Astrocyte of the cerebellum (primary cell): ENCODE measurements around the gene TP53AIP1.

ENCODE experiments used
- DNase-seq: peaks from one replicate; pipeline ENCODE4 v3.0.0-alpha.2; 2011; ENCODE audit warnings: low read depth
- H3K4me3 ChIP-seq: 2 replicates; pipeline ENCODE4 v1.5.1; 2011; ENCODE audit warnings: mild to moderate bottlenecking, low read depth, low read length, moderate library complexity
- CTCF ChIP-seq: IDR thresholded peaks from 2 replicates; pipeline ENCODE4 v1.5.1; 2012; ENCODE audit warnings: low read length, low read depth, moderate library complexity, mild to moderate bottlenecking; ENCODE audit errors: missing control alignments
- in situ Hi-C: cut with HindIII; loops from 2 replicates; pipeline ENCODE4 v1.10.0; 2017; ENCODE audit warnings: low sequenced_read_pairs

TP53AIP1 gene

GRCh38 chr11:128897826-128898225 lies 44.8 kb downstream of the TP53AIP1 start:
- in situ Hi-C loops, result loop anchor here (25.0 kb wide), 1 partner anchor 439 kb away; no protein-coding TSS in a partner anchor

GRCh38 chr11:128896356-128896755 lies 46.3 kb downstream of the TP53AIP1 start:
- TF ChIP-seq CTCF, result no peak
- H3K4me3 ChIP-seq, result no peak overlapping the region
- no peak for DNase-seq
- in situ Hi-C loops, result loop anchor here (25.0 kb wide), 1 partner anchor 441 kb away; no protein-coding TSS in a partner anchor

More at GRCh38 chr11:128897826-128898225, 44.8 kb downstream of the TP53AIP1 start:
- no peak for TF ChIP-seq CTCF
- DNase-seq, result no peak
- H3K4me3 ChIP-seq, result no peak overlapping the region

GRCh38 chr11:128895526-128895925 lies 47.1 kb downstream of the TP53AIP1 start:
- DNase-seq, result no peak
- no peak for TF ChIP-seq CTCF
- in situ Hi-C loops, result loop anchor here (25.0 kb wide), 1 partner anchor 442 kb away; no protein-coding TSS in a partner anchor
- H3K4me3 ChIP-seq, result no peak overlapping the region

GRCh38 chr11:128894685-128895084 lies 48.0 kb downstream of the TP53AIP1 start:
- in situ Hi-C loops, result loop anchor here (25.0 kb wide), 1 partner anchor 443 kb away; no protein-coding TSS in a partner anchor
- no peak for TF ChIP-seq CTCF
- no peak for DNase-seq
- H3K4me3 ChIP-seq, result no peak overlapping the region

- DNase-seq, result no peak
- in situ Hi-C loops, result loop anchor here (25.0 kb wide), 1 partner anchor 443 kb away; no protein-coding TSS in a partner anchor
- no peak overlapping the region for H3K4me3 ChIP-seq
- no peak for TF ChIP-seq CTCF
Observed at GRCh38 chr11:128894286-128894681, 48.4 kb downstream of the TP53AIP1 start.

GRCh38 chr11:128893578-128894285 lies 48.9 kb downstream of the TP53AIP1 start:
- no peak for DNase-seq
- no peak overlapping the region for H3K4me3 ChIP-seq
- in situ Hi-C loops, result loop anchor here (25.0 kb wide), 1 partner anchor 444 kb away; no protein-coding TSS in a partner anchor
- TF ChIP-seq CTCF, result no peak
